DMS79 (cell line): ENCODE measurements around the gene C1GALT1.

ENCODE experiments used
- DNase-seq: peaks from one replicate; lab custom pipeline; 2025; lab: John Stamatoyannopoulos, UW

The C1GALT1 gene

DNA sequence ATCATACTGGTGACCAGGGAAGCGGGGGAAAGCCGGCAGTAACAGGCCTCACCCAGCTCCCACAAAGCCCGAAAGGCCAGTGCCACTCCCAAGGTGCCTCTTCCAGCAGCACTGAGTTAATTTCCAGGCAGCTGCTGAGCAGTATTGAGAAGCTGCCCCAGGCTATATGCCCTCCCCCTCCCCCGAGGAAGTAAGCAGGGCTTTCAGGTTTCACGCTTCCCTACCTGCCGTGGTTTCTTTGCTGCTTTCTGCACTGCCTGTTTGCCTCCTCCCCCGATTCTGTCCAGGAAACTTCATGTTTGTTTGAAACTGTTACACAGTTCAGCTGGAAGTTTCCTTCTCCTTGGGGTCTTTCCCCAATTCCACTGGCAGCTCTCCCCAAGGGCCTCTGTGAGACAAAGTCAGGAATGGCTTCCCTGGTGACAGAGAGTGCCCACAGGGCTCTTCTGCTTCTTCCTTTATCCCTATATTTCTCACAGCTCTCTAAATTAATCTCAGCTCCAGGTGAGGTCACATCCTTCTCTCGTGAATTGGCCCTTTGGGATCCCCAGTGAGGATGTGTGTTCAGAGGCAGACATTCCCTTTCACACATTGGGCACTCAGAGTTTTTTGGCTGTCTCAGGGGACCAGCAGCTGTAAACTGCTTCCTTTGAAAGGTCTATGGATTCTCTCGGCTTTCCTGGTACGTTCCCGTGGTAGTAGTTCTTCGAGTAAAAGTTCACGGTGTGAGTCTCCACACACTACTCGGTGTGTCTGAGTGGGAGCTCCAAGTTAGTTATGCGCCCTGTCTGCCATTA is 19.4 kb downstream of the C1GALT1 start:
- peak; percentile 4 for DNase-seq

DNA sequence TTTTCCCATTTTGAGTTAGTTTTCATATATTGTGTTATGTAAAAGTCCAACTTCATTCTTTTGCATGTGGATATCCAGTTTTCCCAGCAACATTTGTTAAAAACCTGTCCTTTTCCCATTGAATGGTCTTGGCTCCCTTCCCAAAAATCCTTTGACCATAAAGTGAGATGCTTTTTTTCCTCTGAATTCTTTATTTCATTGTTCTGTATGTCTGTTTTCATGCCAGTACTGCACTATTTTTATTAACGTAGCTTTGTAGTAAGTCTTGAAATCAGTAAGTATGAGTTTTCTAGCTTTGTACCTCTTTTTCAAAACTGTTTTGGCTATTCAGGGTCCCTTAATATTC is 20.0 kb downstream of the C1GALT1 start:
- no peak for DNase-seq

DNA sequence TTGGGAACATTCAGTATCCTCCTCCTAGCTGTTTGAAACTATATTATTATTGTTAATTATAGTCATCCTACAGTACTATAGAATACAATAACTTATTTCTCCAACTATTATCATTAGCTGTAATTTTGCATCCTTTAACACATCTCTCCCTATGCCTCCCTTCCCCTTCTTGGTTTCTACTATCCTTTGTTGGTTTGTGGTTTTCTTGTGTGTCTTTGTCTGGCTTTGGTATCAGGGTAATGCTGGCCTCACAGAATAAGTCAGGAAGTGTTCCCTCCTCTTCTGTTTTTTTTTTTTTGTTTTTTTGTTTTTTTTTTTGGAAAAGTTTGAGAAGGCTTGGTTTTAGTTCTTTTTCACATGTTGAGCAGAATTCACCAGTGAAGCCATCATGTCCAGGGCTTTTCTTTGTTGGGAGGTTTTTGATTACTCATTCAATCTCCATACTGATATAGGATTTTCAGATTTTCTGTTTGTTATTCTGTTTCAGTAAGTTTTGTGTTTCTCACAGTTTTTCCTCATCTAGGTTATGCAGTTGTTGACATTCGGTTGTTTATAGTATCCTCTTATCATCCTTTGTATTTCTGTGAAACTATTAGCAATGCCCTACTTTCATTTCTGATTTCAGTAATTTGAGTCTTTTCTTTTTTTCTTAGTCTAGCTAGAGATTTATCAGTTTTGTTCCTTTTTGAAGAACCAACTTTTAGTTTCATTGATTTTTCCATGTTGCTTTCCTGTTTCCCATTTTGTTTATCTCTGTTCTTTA is 21.6 kb downstream of the C1GALT1 start:
- no peak for DNase-seq

DNA sequence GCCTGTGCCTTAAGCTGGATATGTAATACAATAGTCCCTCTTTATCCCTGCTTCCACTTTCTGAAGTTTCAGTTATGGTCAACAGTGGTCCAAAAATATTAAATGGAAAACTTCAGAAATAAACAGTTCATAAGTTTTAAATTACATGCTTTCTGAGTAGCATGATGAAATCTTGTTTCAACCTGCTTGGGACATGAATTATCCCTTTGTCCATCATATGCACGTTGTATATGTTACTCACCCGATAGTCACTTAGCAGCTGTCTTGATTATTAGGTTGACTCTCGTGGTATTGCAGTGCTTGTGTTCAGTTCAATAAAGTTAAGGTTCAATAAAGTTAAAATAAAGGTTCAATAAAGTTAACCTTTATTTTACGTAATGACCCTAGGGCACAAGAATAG is 25.5 kb downstream of the C1GALT1 start:
- DNase-seq = no peak

DNA sequence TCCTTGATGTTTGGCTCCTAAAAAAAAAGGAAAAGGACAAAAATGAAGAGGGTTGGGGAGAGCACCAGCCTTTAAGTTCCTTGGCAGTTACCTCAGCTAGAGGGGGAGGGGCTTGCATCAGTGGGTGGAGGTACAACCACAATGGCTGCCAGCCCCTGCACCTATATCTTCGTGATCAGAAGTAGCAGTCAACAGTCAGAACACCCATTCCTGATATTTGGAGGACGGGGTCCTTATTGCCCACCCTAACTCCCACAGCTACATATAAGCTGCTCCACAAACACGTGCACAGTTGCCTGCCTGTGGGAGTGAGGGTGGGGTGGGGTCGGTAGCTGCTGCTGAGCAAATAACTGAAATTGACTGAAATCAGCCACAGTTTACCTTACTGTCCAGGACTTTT is 26.2 kb downstream of the C1GALT1 start:
- DNase-seq = no peak

DNA sequence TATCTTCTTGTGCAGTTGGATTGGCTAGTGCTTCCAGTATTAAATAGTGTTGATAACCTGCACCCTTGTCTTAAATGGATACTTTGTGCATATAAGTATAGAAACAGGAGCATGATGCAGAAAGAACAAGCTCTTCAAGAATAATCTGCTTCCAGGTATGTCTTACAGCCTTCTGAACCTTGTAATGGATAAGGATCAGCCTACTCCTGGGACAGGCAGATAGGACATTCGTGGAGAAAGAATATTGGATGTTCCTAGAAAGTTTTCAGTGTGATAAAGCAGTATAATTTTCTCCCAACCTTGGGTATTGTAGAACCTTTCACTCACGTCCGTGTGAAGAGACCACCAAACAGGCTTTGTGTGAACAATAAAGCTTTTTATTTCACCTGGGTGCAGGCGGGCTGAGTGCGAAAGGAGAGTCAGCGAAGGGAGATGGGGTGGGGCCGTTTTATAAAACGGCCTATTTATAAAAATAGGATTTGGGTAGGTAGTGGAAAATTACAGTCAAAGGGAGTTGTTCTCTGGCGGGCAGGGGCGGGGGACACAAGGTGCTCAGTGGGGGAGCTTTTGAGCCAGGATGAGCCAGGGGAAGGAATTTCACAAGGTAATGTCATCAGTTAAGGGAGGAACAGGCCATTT is 27.2 kb downstream of the C1GALT1 start:
- no peak for DNase-seq

DNA sequence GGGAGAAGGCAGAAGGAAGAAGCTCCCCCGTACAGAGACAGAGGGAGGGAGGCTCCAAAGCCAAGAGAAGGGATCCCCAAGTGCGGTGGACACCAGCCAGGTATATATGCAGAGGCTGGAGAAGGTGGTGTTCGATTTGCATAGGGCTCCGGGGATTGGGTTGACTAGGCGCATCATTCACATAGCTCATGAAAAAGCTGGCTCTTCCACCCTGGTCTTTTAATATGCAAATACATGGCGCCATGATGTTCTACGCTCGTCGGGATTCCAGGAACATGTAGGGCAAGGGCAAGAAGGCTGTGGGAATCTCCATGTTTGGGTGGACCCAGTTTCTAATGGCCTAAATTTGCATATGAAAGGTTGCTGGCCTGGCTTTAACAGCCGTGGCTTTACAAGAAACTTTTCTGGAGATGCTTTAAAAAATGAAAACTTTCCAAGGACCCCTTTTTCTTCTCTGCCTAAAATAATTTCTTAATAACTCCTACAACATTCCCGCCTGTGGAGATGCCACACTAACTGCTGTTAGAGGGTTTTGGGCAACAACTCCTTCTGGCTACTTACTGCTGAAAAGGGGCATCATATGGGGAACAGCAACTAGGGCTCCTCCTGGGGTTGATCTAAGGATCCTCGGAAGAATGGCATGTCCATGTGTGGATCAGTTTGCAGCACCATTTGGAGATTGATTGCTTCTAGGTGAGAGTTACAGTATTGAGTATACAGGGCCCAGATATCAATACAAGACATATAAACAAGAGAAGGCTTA is 28.3 kb downstream of the C1GALT1 start:
- no peak for DNase-seq

DNA sequence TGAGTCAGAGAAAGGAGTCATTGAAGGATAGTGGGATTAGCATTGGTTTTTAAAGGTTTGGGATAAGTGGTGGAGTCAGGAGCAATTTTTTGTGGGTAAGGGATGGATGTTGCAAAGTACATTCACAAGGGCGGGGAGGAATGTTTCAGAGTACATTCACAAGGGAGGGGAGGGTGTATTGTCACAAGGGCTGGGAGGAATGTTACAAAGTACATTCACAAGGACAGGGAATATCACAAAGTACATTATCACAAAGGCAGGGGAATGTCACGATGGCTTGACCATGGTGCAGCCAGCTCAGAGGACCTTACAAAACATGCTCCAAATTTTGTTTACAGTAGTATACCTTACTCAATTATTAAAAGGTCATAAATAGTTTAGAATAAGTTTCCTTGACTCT is 30.3 kb downstream of the C1GALT1 start:
- DNase-seq = no peak

DNA sequence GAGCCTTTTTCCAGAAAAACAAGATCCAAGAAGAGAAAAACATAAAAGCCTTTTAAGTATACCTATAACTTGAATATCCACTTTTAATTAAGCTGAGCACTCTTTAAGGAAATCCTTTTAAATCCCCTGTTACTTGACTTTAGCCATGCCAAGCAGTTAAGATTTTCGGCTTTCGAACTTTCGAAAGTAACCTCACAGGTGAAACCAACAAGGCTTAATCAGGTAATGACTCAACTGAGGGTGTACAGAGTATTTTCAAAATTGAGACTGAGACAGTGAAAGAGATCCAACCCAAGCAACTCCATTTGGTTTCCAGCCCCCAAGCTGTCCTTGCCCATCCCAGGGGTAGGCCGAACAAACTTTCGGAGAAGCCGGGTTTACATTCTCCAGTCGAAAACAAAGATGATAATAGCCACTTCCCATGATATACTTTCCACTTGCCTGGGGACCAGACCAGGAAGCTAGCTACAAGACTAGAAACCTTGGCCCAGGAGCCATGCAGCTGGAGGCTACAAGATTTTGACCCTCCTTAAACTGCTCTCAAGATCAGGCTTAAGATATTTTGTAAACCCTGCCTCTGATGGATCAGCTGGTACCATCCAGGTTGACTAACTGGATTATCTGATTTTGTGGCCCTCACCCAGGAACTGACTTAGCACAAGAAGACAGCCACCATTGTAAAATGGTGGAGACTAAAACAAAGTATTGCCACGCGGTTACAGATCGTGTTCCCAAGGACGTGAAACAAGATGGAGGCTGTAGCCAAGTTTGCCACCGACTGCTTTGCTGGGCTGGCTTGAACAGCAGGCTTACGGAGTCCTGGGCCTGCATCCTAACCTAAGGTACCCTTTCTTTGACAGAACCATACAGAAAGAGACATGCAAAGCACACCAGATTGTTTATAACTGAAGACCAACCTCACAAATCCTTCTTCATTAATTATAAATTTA is 32.3 kb downstream of the C1GALT1 start:
- no peak for DNase-seq

DNA sequence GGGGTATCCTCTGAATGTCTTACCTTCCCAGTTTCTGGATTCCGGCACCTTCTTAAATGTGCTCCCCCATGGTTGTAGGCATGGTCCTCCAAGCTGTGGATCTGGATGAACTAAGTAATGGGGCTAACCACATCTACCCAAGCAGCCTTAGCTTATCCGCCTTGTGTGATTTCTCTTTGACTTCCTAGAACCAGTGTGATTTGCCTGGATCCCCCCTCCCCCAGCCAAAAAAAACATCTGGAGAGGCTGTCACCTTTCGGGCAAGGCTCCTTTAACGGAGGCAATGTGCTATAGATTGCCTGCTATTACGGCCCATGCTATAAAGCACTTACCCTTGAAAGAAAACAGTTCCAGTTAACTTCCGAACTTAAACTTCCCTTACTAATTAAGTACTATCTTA is 33.9 kb downstream of the C1GALT1 start:
- no peak for DNase-seq

DNA sequence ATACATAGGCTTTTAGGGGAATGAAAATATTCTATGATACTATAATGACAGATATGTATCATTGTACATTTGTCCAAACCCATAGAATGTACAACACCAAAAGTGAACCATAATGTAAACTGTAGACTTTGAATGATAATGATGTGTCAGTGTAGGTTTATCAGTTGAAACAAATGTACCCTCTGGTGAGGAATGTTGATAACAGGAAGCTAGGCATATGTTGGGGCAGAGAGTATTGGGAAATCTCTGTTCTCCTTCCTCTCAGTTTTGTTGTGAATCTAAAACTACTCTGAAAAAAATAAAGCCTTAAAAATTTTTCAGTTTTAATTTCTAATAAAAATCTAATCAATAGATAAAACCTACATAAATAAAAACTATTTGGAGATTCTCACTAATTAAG is 36.9 kb downstream of the C1GALT1 start:
- no peak for DNase-seq

DNA sequence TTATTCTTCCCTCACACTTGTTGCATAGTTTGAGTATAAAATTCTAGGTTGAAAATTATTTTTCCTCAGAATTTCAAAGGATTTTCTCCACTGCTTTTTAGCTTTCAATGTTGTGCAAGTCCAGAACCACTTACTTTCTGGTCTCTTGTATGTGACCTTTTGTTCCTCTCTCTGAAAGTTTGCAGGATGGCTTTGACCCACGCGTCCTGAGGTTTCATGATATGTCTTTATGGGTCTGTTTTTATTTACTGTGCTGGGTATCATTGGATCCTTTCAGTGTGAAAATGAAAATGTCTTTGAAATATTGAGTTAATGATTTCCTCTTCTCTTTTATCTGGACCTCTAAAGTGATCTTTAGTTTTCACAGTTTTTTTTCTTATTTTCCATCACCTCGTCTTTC is 38.5 kb downstream of the C1GALT1 start:
- no peak for DNase-seq

DNA sequence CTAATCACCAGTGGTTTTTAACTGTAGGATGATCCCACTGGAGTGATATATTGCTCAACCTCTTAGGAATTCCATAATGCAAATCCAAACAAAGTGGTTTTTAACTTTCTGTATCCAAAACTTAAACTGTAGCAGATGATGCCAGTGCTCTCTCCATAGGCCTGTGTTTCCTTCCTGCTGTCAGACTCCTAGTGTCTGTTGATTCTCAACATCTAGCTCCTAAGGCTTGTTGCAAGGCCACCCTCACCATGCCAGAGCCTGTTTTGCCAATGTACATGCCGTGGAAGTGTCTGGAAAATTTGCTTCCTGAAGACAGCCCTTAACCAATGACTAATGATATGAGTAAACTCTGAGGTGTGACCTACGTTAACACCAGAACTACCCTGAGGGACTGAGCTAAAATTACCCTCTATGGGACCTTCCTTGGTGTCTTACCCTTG is 39.3 kb downstream of the C1GALT1 start:
- DNase-seq = no peak

DNA sequence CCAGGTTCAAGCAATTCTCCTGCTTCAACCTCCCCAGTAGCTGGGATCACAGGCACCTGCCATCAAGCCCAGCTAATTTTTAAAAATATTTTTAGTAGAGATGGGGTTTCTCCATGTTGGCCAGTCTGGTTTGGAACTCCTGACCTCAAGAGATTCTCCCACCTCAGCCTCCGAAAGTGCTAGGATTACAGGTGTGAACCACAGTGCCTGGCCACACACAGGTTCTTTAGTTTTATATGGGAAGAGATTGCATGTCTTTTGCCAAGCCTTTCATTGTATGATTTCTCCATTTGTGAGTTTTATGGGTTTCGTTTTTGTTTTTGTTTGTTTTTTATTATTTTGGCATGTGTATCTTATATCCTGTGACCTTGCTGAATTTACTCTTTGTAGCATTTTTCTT is 40.9 kb downstream of the C1GALT1 start:
- no peak for DNase-seq

DNA sequence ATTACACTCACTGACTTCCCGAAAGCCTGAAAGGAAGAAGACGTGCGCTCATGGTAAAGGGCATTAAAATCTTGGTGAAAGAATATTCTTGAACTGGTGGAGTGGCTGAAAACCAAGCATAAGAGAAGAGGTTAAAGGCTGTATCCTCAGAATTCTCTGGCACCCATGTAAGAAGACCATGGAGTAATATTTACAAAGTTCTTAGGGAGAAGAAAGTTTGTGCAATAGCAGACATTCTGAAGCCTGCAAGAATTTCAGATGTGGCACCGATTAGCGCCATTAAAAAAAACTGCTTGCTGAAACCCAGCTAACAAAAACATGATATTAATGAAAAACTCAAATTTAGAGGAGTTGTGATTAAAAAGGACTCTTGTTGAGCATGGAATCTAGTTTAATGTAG is 44.1 kb downstream of the C1GALT1 start:
- no peak for DNase-seq

DNA sequence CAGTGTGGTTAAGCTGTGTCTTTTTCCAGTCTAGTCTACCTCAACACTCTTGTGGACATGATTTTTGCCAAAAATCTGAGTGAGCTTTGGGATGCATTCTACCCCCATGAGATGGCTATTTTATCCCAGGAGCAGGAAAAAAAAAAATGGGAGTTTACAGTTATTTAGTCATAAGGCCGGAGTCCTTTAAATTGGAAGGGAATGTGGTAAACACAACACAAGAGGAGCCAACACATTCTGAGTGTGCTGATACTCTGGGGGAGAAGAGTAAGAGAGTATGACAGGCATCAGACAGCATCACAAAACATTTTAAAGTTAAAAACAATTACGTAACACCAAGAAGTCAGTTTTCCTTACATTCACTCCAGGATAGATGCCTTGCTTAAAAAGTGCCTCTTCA is 46.1 kb downstream of the C1GALT1 start:
- DNase-seq = no peak

DNA sequence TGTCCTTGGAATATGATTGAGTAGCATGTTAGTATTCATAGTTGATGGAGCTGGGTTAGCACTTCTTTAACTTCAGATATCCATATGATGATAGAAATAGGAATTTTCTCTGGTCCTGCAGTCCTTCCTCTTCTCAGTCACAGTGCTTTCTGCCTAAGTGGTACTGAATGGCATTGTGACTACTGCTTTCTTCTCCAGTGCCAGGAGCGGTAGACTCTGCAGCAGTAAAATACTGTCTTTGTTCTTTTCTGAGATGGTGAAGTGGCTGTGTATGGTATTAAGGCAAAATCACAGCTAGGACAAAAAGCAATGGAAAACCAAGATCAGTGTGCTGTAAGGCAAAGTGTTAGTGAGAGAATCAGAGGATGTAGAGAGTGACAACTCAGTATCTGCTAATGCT is 46.6 kb downstream of the C1GALT1 start:
- DNase-seq = no peak

DNA sequence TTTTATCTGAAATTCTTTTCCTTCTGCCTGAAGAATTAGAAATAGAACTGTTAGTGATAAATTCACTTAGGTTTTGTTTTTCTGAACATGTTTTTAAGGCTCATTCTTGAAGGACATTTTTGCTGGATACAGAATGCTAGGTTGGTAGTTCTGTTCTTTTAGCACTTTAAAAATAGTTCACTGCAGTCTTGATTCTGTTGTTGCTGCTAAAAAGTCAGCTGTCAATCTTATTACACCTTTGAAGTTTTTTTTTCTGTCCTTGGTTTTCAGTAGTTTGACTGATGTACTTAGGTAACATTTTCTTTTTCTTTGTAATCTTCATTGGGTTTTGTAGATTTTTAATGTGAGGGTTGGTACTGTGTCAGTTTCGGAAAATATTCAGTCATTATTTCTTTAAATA is 48.7 kb downstream of the C1GALT1 start:
- DNase-seq = no peak

DNA sequence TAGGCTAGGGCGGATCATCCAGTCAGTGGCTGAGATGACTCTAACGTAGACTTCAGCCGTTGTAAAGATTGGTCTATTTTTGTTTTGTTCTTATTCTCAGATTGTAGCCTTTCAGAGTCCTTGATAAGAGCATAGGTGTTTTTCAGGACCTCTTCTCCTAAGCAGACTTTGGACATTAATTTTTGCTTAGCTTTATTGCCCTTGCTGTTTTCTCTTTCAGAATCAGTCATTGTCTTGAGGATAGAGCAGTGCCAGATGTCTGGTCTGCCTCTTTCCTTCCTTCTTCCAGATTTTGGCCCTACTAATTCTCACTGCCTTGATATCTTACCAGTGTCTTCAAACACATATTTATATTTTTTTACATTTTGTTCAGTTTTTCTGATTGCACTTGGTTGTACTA is 49.5 kb downstream of the C1GALT1 start:
- no peak for DNase-seq

DNA sequence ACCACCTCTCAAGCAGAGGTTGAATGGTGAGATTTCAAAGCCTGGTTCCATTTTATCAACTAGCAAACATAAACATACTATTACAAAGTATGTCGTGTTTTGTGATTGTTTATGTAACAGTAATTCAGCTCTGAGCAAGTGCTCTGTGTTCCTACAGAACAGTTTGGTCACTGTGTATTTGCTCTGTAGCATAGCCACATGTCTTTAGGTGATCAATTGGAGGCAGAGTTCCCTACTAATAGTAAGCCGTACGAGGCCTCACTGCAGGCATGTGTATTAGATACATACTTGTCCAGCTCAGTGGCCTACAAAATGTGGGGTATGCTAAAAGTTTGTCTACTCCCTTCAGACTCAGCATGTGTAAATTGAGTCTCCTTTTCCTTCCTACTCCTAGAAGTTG is 53.0 kb downstream of the C1GALT1 start:
- DNase-seq = no peak

DNA sequence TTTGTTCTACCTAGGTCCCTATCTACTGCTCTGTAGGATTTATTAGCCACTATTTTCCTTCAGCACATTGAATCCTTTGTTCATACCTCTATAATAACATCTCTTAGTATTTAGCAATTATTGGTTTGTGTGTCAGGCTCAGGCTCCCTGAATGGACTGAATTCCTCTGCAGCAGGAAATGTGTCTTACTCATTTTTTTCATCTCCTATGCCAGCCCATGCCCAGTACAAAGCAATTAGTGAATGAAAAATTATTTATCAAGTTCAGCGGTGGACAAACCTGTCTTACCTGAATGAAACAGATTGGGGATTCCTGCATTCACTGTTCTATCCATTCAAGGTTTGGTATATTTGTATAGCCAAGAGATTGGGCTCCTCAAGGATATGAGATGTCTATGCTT is 53.7 kb downstream of the C1GALT1 start:
- no peak for DNase-seq
